Sigmoid colon (tissue), 4 donors: ENCODE data around the gene SPHK2.

ENCODE experiments used
- CTCF ChIP-seq, 4 experiments: fragments of 450-650 bp in 3 of 4; fragments of 200-600 bp in 1 of 4; IDR thresholded peaks; one replicate each; pipeline ENCODE4 v1.5.1; 2016 to 2019; ENCODE audit warnings: antibody characterized with exemption in 4 of 4, mild to moderate bottlenecking in 3 of 4, moderate library complexity in 2 of 4
- EP300 ChIP-seq, 4 donors: sonication (generic); formaldehyde crosslinking; IDR thresholded peaks; one replicate each; pipeline ENCODE4 v1.6.1; 2017; ENCODE audit warnings: antibody characterized with exemption in 4 of 4
- POLR2A ChIP-seq, 2 donors: fragments of 450-650 bp; IDR thresholded peaks; one replicate each; pipeline ENCODE4 v1.6.1; 2016; ENCODE audit warnings: antibody characterized with exemption in 2 of 2, mild to moderate bottlenecking in 2 of 2, moderate library complexity in 2 of 2
- POLR2AphosphoS5 ChIP-seq, 4 donors: sonication (generic); formaldehyde crosslinking; IDR thresholded peaks; one replicate each; pipeline ENCODE4 v1.6.1; 2017; ENCODE audit warnings: antibody characterized with exemption in 4 of 4

- TF ChIP-seq POLR2A (IDR thresholded peaks at IDR 0.05) (no peak), POLR2AphosphoS5 (IDR thresholded peaks at IDR 0.05) (no peak), EP300 (IDR thresholded peaks at IDR 0.05) (no peak), CTCF (IDR thresholded peaks at IDR 0.05) (no peak)
Observed at GRCh38 chr19:48642862-48643261, 23.6 kb downstream of the SPHK2 start.
